Heart right ventricle (tissue), 16 donors: ENCODE results near the gene CC2D1A. TPM values are rescaled to one million over a fixed set of nuclear protein-coding genes. Genes with fewer than 3 reads are reported as not detected.

ENCODE experiments used
- ATAC-seq, 8 donors: fragments of 200-7000 bp; cut with Tn5 transposase; one replicate each; pipeline ENCODE4 v1.9.1; 2020; ENCODE audit warnings: mild to moderate bottlenecking in 8 of 8, moderate library complexity in 8 of 8, moderate number of reproducible peaks in 1 of 8
- DNase-seq, 2 donors: peaks; one replicate each; pipeline ENCODE4 v3.0.0-alpha.2; 2020
- H3K27ac ChIP-seq, 10 donors: fragments of 200-600 bp; sonication (generic) in 2 of 10; one replicate each; pipeline versions ENCODE4 v1.5.0 to v1.8.0; 2020 to 2022; ENCODE audit warnings: mild to moderate bottlenecking in 3 of 10
- H3K27me3 ChIP-seq, 7 donors: fragments of 200-600 bp; one replicate each; pipeline ENCODE4 v1.8.0; 2021 to 2022; ENCODE audit warnings: mild to moderate bottlenecking in 2 of 7
- H3K36me3 ChIP-seq, 9 donors: fragments of 200-600 bp; sonication (generic) in 1 of 9; one replicate each; pipeline versions ENCODE4 v1.5.0 to v1.8.0; 2020 to 2022; ENCODE audit warnings: mild to moderate bottlenecking in 2 of 9
- H3K4me1 ChIP-seq, 9 donors: fragments of 200-600 bp; sonication (generic) in 1 of 9; one replicate each; pipeline versions ENCODE4 v1.5.0 to v1.8.0; 2020 to 2022; ENCODE audit warnings: mild to moderate bottlenecking in 4 of 9
- H3K4me3 ChIP-seq, 10 donors: fragments of 200-600 bp; sonication (generic) in 2 of 10; one replicate each; pipeline versions ENCODE4 v1.5.0 to v1.8.0; 2020 to 2022; ENCODE audit warnings: mild to moderate bottlenecking in 7 of 10, moderate library complexity in 2 of 10
- H3K9me3 ChIP-seq, 11 donors: fragments of 200-600 bp in 10 of 11; sonication (generic) in 2 of 11; one replicate each; pipeline versions ENCODE4 v1.5.0 to v1.8.0; 2013 to 2022; ENCODE audit warnings: mild to moderate bottlenecking in 2 of 11, control low read depth in 1 of 11, moderate library complexity in 1 of 11
- WGBS, 2 donors: extraction: QIAGEN DNeasy Blood & Tissue Kit; methylation state at CpG; one replicate each; pipeline ENCODE4 v1.1.7; 2013; ENCODE audit warnings: inconsistent platforms in 1 of 2; 5-methylcytosine and 5-hydroxymethylcytosine counted together
- intact Hi-C, 10 donors: fragments of 100-400 bp; cut with DNase I; formaldehyde crosslinking; loops; one replicate each; pipeline versions ENCODE4 v1.11.1 to v1.14.2; 2022
- polyA plus RNA-seq, 2 donors: library from polyadenylated mRNA; stranded (reverse); fragments of 200-250 nt; gene quantifications; one replicate each; pipeline ENCODE4 v1.2.3, GENCODE V29; 2013
- total RNA-seq, 10 donors: library from RNA; stranded (reverse); fragmentation: NEBNext Ultra II Directional in 3 of 10; extraction: Animal tissue kit (Norgen Biotek cat#: 25700) in 3 of 10; gene quantifications; one replicate each; pipeline versions ENCODE4 v1.2.1 to v1.2.4, GENCODE V29; 2021 to 2023
- TF ChIP-seq, protein P1 (sequence below), 9 donors: fragments of 200-600 bp; sonication (generic) in 2 of 9; IDR thresholded peaks; one replicate each; pipeline versions ENCODE4 v1.5.0 to v1.8.0; 2021 to 2022; ENCODE audit warnings: antibody characterized with exemption in 9 of 9, mild to moderate bottlenecking in 5 of 9, moderate library complexity in 1 of 9
- donor health status: Arrhythmogenic right ventricular cardiomyopathy.
- donor health status: ischemic (EF 13 %, LVEDD 7.1; RV severe dilation, severe dysfunction).
- donor health status: healthy with polysubstance abuse.
- donor health status: DM: no; HTN: yes; CAD: no.
- donor health status: DM: no; HTN: no; CAD: no.
- donor health status: ischemic (EF 25% LVEDD 6.9; RV normal size, moderate dysfunction).
- donor health status: ischemic (EF 25% LVEDD 5.7; RV mildly dilated, moderate dysfunction).
- donor health status: healthy.
- donor health status: DM: yes; HTN: yes; CAD: no.
- donor health status: Ischemic cardiomyopathy.
- donor health status: ischemic (EF 35%, LVEDD 5.7; RV mildly dilated, moderate dysfunction).
- donor health status: nonischemic (EF 11% LVEDD 7.7; RV severe dilation, severe dysfunction).
- donor health status: DM: yes; HTN: yes; CAD: no.
- donor health status: PGD.
- donor health status: ischemic (EF 29% LVEDD 5.4; RV normal size, mild dysfunction).
- donor health status: nonischemic (EF 23%, LVEDD 6.1; RV moderate dilation, normal function).

CC2D1A gene
- total and polyA plus RNA-seq, 12 donors: 13.2 to 49.8 (median 19.0) TPM

DNA sequence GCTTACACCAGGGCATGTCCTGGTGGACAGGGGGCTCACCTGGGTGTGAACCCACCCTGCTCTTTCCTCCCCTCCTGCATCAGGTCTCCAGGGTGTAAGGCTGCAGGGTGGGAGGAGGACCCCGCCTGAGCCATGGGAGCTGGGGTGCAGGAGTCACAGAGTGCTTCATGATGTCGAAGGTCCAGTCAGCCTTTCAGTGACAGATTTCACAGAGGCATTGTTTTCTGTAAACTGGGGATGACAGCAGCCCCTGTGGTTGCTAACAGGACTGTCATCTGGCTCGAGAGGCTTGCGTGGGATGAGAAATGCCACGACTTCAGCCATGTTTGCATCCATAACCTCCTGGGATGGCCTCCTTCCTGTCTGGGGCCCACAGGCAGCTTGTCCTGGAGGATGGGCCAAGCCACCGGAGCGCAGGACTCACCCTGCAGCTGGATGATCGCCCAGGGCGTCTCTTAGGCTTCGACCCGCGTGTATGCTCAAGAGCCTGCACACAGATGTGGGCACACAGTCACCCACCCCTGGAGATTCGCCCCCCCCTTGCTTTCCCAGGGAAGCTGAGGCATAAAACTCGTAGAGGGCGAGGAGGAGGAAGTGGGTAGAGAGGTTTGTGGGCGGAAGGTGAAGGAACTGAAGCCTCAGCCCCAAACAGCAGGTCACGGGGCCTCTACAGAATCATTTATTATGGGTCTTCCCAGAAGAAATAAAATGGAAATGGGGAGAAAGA, 24.1 kb upstream of the CC2D1A start:
- peak in 1 of 2 donors; percentile 44 for DNase-seq
- H3K27me3 ChIP-seq: no peaks in the 10 kb centered on the region
- ATAC-seq: no peak
- H3K4me3 ChIP-seq: no peak overlapping the region
- H3K4me1 ChIP-seq: peaks cover 0 to 36% (median 28%) of the 10 kb centered on the region in 9 donors
- peak overlapping the region in 7 of 10 donors; percentile 31 to 87 (median 73) for H3K27ac ChIP-seq
- intact Hi-C loops: loop anchor here (2.0 to 10.0 kb wide), 15 partner anchors 70 to 465 kb away; partner anchors contain the start of genes DCAF15 (in 3 of the 10), ASF1B (in 2 of the 10), IL27RA (in 2 of the 10) and MISP3 (in 2 of the 10)
- H3K9me3 ChIP-seq: no peaks in the 10 kb centered on the region
- TF ChIP-seq, protein P1, sequence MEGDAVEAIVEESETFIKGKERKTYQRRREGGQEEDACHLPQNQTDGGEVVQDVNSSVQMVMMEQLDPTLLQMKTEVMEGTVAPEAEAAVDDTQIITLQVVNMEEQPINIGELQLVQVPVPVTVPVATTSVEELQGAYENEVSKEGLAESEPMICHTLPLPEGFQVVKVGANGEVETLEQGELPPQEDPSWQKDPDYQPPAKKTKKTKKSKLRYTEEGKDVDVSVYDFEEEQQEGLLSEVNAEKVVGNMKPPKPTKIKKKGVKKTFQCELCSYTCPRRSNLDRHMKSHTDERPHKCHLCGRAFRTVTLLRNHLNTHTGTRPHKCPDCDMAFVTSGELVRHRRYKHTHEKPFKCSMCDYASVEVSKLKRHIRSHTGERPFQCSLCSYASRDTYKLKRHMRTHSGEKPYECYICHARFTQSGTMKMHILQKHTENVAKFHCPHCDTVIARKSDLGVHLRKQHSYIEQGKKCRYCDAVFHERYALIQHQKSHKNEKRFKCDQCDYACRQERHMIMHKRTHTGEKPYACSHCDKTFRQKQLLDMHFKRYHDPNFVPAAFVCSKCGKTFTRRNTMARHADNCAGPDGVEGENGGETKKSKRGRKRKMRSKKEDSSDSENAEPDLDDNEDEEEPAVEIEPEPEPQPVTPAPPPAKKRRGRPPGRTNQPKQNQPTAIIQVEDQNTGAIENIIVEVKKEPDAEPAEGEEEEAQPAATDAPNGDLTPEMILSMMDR (IDR thresholded peaks at IDR 0.05): no peak
- WGBS, 2 donors: 54 to 67% methylated on average over 17 of the region's 17 CpGs
- H3K36me3 ChIP-seq: no peaks in the 10 kb centered on the region

DNA sequence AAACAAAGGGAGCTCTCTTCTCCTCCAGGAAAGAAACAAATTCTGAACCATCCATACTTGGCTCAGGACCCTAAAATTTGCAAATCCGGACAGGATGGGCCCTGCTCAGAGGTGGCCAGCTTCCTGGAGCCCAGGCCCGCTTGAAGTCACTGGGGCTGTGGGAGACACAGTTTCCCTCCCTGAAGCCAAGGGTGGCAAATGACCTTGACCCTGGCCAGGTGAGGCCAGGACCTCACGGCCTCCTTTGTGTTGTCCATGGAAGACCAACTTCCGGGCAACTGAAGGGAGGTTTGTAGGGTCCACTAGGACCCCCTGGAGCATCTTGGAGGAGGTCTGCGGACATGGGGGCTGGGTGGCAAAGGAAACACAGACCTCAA, 23.6 kb upstream of the CC2D1A start:
- no peak for ATAC-seq
- peak overlapping the region in 5 of 10 donors; percentile 58 to 87 (median 82) for H3K27ac ChIP-seq
- no peak for DNase-seq
- no peaks in the 10 kb centered on the region for H3K36me3 ChIP-seq
- peaks cover 0 to 36% (median 28%) of the 10 kb centered on the region in 9 donors for H3K4me1 ChIP-seq
- H3K4me3 ChIP-seq: no peak overlapping the region
- H3K9me3 ChIP-seq: no peaks in the 10 kb centered on the region
- no peaks in the 10 kb centered on the region for H3K27me3 ChIP-seq
- WGBS, 2 donors: 81 to 83% methylated on average over 5 of the region's 5 CpGs
- TF ChIP-seq, protein P1 (IDR thresholded peaks at IDR 0.05): no peak
- intact Hi-C loops: loop anchor here in 7 of 10 donors (5.0 to 10.0 kb wide), 11 partner anchors 70 to 465 kb away; partner anchors contain the start of genes ASF1B (in 2 of the 7), DCAF15 (in 2 of the 7), IL27RA (in 2 of the 7) and MISP3 (in 1 of the 7)

- Histone ChIP-seq H3K4me1 (peaks cover 0 to 36% (median 28%) of the 10 kb centered on the region in 9 donors), H3K27me3 (no peaks in the 10 kb centered on the region), H3K36me3 (no peaks in the 10 kb centered on the region), H3K9me3 (no peaks in the 10 kb centered on the region), H3K4me3 (no peak overlapping the region), H3K27ac (peak overlapping the region in 3 of 10 donors; percentile 73 to 82 (median 82))
- DNase-seq (no peak), ATAC-seq (no peak)
- TF ChIP-seq, protein P1 (IDR thresholded peaks at IDR 0.05): no peak
- 95 to 96% methylated on average over 12 of the region's 12 CpGs for whole genome bisulfite sequencing, 2 donors
- intact Hi-C loops: loop anchor here in 7 of 10 donors (5.0 to 10.0 kb wide), 11 partner anchors 69 to 464 kb away; partner anchors contain the start of genes ASF1B (in 2 of the 7), DCAF15 (in 2 of the 7), IL27RA (in 2 of the 7) and MISP3 (in 1 of the 7)
These were observed 23.2 kb upstream of the CC2D1A start for GRCh38 chr19:13882836-13883235.

DNA sequence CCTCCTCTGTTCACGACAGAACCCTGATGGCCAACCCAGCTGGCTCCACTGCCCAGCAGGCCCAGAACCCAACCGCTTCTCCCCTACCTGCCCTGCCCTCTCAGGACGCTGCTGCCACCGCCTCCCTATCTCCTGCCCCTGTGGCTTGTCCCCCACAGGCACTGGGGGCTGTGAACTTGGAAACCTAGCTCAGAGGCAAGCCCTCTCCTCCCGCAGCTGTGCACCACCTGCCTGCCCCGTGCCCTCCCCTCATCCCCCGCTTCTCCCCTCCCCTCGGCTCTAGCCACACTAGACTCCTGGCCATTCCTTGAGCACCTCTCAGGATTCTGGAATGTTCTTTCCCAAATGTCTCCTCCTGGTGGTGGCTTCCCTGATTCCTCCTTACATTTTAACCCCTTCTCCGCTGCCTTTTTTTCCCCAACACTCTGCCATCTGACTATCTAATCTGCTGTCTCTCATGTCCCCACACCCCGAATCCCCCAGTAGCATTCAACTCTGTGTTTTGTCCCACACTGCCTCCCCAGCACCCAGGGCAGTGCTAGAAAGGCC, 22.4 kb upstream of the CC2D1A start:
- DNase-seq (no peak), ATAC-seq (no peak)
- H3K36me3 ChIP-seq: no peaks in the 10 kb centered on the region
- H3K27ac ChIP-seq: no peak overlapping the region
- TF ChIP-seq, protein P1 (IDR thresholded peaks at IDR 0.05): no peak
- H3K4me1 ChIP-seq: peaks cover 0 to 36% (median 28%) of the 10 kb centered on the region in 9 donors
- 81 to 87% methylated on average over 10 of the region's 10 CpGs for WGBS, 2 donors
- H3K27me3 ChIP-seq: no peaks in the 10 kb centered on the region
- H3K4me3 ChIP-seq: no peak overlapping the region
- intact Hi-C loops: loop anchor here in 7 of 10 donors (5.0 to 10.0 kb wide), 11 partner anchors 69 to 464 kb away; partner anchors contain the start of genes ASF1B (in 2 of the 7), DCAF15 (in 2 of the 7), IL27RA (in 2 of the 7) and MISP3 (in 1 of the 7)
- no peaks in the 10 kb centered on the region for H3K9me3 ChIP-seq
